CD14-positive monocyte (primary cell): ENCODE results near the gene SCPEP1. TPM values are rescaled to one million over a fixed set of nuclear protein-coding genes. Genes with fewer than 3 reads are reported as not detected.

Experiments used
- DNase-seq, 3 donors: peaks; one replicate each; pipeline ENCODE4 v3.0.0-alpha.2; 2011 to 2022
- H2AFZ ChIP-seq: 2 replicates; pipeline ENCODE4 v1.6.0; 2012; ENCODE audit warnings: mild to moderate bottlenecking, low read depth, low read length, inconsistent platforms; ENCODE audit not compliant: insufficient read depth, poor library complexity, severe bottlenecking
- H3K27ac ChIP-seq, 2 donors: 1 replicate in 1 of 2; 2 replicates in 1 of 2; pipeline ENCODE4 v1.5.1; 2012 to 2013; ENCODE audit warnings: low read length in 2 of 2, control low read depth in 1 of 2, inconsistent platforms in 1 of 2, low read depth in 1 of 2, mild to moderate bottlenecking in 1 of 2
- H3K27me3 ChIP-seq, 2 donors: one replicate each; pipeline versions ENCODE4 v1.6.0 to v1.6.1; 2011 to 2013; ENCODE audit warnings: low read length in 2 of 2; ENCODE audit not compliant: control insufficient read depth in 2 of 2, insufficient read depth in 2 of 2
- H3K36me3 ChIP-seq, 2 donors: replicated peaks in 1 of 2; 1 replicate in 1 of 2; 2 replicates in 1 of 2; pipeline versions ENCODE4 v1.5.1 to v1.6.1; 2012 to 2013; ENCODE audit warnings: low read length in 2 of 2, control low read depth in 1 of 2, inconsistent platforms in 1 of 2, mild to moderate bottlenecking in 1 of 2; ENCODE audit not compliant: insufficient read depth in 2 of 2, control insufficient read depth in 1 of 2
- H3K4me1 ChIP-seq, 2 donors: 1 replicate in 1 of 2; 2 replicates in 1 of 2; pipeline versions ENCODE4 v1.5.1 to v1.6.1; 2012 to 2013; ENCODE audit warnings: low read length in 2 of 2, control low read depth in 1 of 2, inconsistent platforms in 1 of 2, mild to moderate bottlenecking in 1 of 2, moderate library complexity in 1 of 2; ENCODE audit not compliant: insufficient read depth in 2 of 2, control insufficient read depth in 1 of 2
- H3K4me2 ChIP-seq: replicated peaks from 2 replicates; pipeline ENCODE3; 2012; ENCODE audit warnings: low read length, moderate library complexity, mild to moderate bottlenecking; ENCODE audit not compliant: poor library complexity, severe bottlenecking; ENCODE audit errors: extremely low read depth
- H3K4me3 ChIP-seq, 3 experiments: fragments of 200-600 bp in 1 of 3; sonication (generic) in 1 of 3; replicated peaks in 1 of 3; 1 replicate in 2 of 3; 2 replicates in 1 of 3; pipeline ENCODE4 v1.5.1; 2011 to 2013; ENCODE audit warnings: low read length in 3 of 3, mild to moderate bottlenecking in 3 of 3, control low read depth in 2 of 3, low read depth in 2 of 3, inconsistent platforms in 1 of 3, moderate library complexity in 1 of 3
- H3K79me2 ChIP-seq: 2 replicates; pipeline ENCODE4 v1.6.0; 2012; ENCODE audit warnings: mild to moderate bottlenecking, control low read depth, inconsistent platforms, low read length, moderate library complexity; ENCODE audit not compliant: insufficient read depth
- H3K9ac ChIP-seq: 2 replicates; pipeline ENCODE4 v1.6.0; 2017; ENCODE audit warnings: low read length, mild to moderate bottlenecking; ENCODE audit not compliant: insufficient read depth, poor library complexity, severe bottlenecking
- H3K9me3 ChIP-seq, 2 donors: replicated peaks in 1 of 2; 1 replicate in 1 of 2; 2 replicates in 1 of 2; pipeline versions ENCODE4 v1.5.1 to v1.6.1; 2012 to 2013; ENCODE audit warnings: low read length in 2 of 2, control low read depth in 1 of 2; ENCODE audit not compliant: control insufficient read depth in 1 of 2, insufficient read depth in 1 of 2
- H4K20me1 ChIP-seq: 2 replicates; pipeline ENCODE4 v1.6.0; 2012; ENCODE audit warnings: mild to moderate bottlenecking, low read length, control low read depth, moderate library complexity; ENCODE audit not compliant: insufficient read depth
- H3K27ac Mint-ChIP-seq, 7 donors: one replicate each; pipeline ENCODE4 v1.8.0; 2020; ENCODE audit warnings: mild to moderate bottlenecking in 7 of 7, mixed read lengths in 7 of 7, moderate library complexity in 6 of 7, inconsistent platforms in 2 of 7
- H3K27me3 Mint-ChIP-seq, 3 donors: one replicate each; pipeline ENCODE4 v1.8.0; 2021 to 2022; ENCODE audit warnings: low read depth in 3 of 3, mild to moderate bottlenecking in 3 of 3, mixed read lengths in 3 of 3, moderate library complexity in 3 of 3, inconsistent platforms in 1 of 3
- H3K36me3 Mint-ChIP-seq, 2 donors: one replicate each; pipeline ENCODE4 v1.8.0; 2020; ENCODE audit warnings: mixed read lengths in 2 of 2, inconsistent platforms in 1 of 2, mild to moderate bottlenecking in 1 of 2
- H3K4me1 Mint-ChIP-seq: one replicate; pipeline ENCODE4 v1.8.0; 2020; ENCODE audit warnings: mild to moderate bottlenecking, mixed read lengths
- H3K4me3 Mint-ChIP-seq, 2 donors: one replicate each; pipeline ENCODE4 v1.8.0; 2020; ENCODE audit warnings: mild to moderate bottlenecking in 2 of 2, mixed read lengths in 2 of 2, moderate library complexity in 1 of 2
- H3K9me3 Mint-ChIP-seq, 7 donors: one replicate each; pipeline ENCODE4 v1.8.0; 2020 to 2022; ENCODE audit warnings: mixed read lengths in 7 of 7, mild to moderate bottlenecking in 6 of 7, moderate library complexity in 6 of 7, inconsistent platforms in 2 of 7
- CTCF ChIP-seq: fragments of 200-600 bp; IDR thresholded peaks from one replicate; pipeline ENCODE4 v1.8.0; 2022; ENCODE audit warnings: antibody characterized with exemption, mild to moderate bottlenecking
- WGBS: methylation state at CpG from one replicate; pipeline ENCODE4 v1.1.5; 2013; ENCODE audit warnings: missing lambda C conversion rate; ENCODE audit not compliant: insufficient coverage; 5-methylcytosine and 5-hydroxymethylcytosine counted together
- intact Hi-C, 2 donors: fragments of 100-400 bp; cut with micrococcal nuclease; formaldehyde crosslinking; loops; one replicate each; pipeline versions ENCODE4 v1.15.0 to v1.15.1; 2023
- polyA plus RNA-seq, 3 donors: library from polyadenylated mRNA; depleted of rRNA in 1 of 3; unstranded in 2 of 3; stranded (reverse) in 1 of 3; fragments of 300-500 nt in 2 of 3; fragments of >200 nt in 1 of 3; fragmentation: Illumina TruSeq in 2 of 3; gene quantifications; 1 replicate in 2 of 3; 2 replicates in 1 of 3; pipeline ENCODE4 v1.2.3, GENCODE V29; 2012 to 2021

Gene SCPEP1
- polyA plus RNA-seq, 3 donors, result 373 to 451 (median 426) TPM

DNA sequence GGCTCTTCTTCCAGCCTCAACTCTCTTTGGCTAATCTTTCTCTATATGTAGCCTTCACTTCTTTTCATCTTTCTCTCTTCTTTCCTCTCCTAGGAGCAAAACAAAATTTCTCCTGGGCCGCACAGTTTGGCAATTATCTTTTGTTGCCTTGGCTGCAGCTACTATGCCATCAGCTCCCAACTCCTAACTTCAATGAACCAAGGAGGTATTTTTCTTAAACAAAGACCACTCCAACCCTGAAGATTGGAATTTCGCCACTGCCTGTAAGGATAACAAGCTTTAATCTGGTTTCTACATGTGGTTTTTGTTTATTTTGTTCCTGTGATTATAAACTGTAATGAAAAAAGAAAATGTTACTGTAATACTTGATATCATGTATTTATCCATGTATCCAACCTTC lies 2.3 kb upstream of the SCPEP1 start:
- TF ChIP-seq CTCF, result no peak
- Histone ChIP-seq H3K79me2 (peaks cover 27% of the 10 kb centered on the region), H3K27ac (no peak overlapping the region), H3K36me3 (peaks cover 0 to 5% of the 10 kb centered on the region in 2 donors), H3K4me1 (peaks cover 24 to 33% of the 10 kb centered on the region in 2 donors), H3K27me3 (no peaks in the 10 kb centered on the region), H3K9ac (no peak overlapping the region), H3K9me3 (peaks cover 0 to under 1% of the 10 kb centered on the region in 2 donors), H2AFZ (no peak overlapping the region), H3K4me3 (no peak overlapping the region), H4K20me1 (no peaks in the 10 kb centered on the region), H3K4me2 (no peak overlapping the region)
- peaks cover 0 to 2% (median 0%) of the 10 kb centered on the region in 3 donors for H3K27me3 Mint-ChIP-seq
- H3K9me3 Mint-ChIP-seq, result peaks cover 0 to 4% (median 0%) of the 10 kb centered on the region in 7 donors
- intact Hi-C loops, result loop anchor here in 1 of 2 donors (5.0 kb wide), 1 partner anchor 143 kb away; the partner anchor contains the start of genes C17orf67 and DGKE
- H3K4me1 Mint-ChIP-seq, result peaks cover 26% of the 10 kb centered on the region
- H3K4me3 Mint-ChIP-seq, result no peak overlapping the region
- DNase-seq, result no peak
- WGBS, result 100% methylated on average over 1 of the region's 2 CpGs
- H3K27ac Mint-ChIP-seq, result no peak overlapping the region
- H3K36me3 Mint-ChIP-seq, result peaks cover 0 to 6% of the 10 kb centered on the region in 2 donors

- WGBS, result 100% methylated on average over 2 of the region's 11 CpGs
- DNase-seq, result no peak
- Mint-ChIP-seq H3K36me3 (peaks cover 11 to 19% of the 10 kb centered on the region in 2 donors), H3K9me3 (no peaks in the 10 kb centered on the region), H3K4me3 (peak overlapping the region in 1 of 2 donors; percentile 55), H3K4me1 (peaks cover 40% of the 10 kb centered on the region), H3K27me3 (peaks cover 0 to 2% (median 0%) of the 10 kb centered on the region in 3 donors), H3K27ac (peak overlapping the region in 4 of 7 donors; percentile 20 to 92 (median 72))
- peaks cover 12 to 19% of the 10 kb centered on the region in 2 donors for H3K36me3 ChIP-seq
- H2AFZ ChIP-seq, result peak overlapping the region; percentile 90
- H3K79me2 ChIP-seq, result peaks cover 42% of the 10 kb centered on the region
- H3K4me3 ChIP-seq, result peak overlapping the region; percentile 78 to 87 (median 84)
- H3K4me2 ChIP-seq, result peak overlapping the region; percentile 78
- peaks cover 38 to 48% of the 10 kb centered on the region in 2 donors for H3K4me1 ChIP-seq
- intact Hi-C loops, result loop anchor here in 1 of 2 donors (5.0 kb wide), 1 partner anchor 145 kb away; the partner anchor contains the start of genes C17orf67 and DGKE
- TF ChIP-seq CTCF, result no peak
- H3K27ac ChIP-seq, result no peak overlapping the region
- no peaks in the 10 kb centered on the region for H3K27me3 ChIP-seq
- no peaks in the 10 kb centered on the region for H3K9me3 ChIP-seq
- H3K9ac ChIP-seq, result no peak overlapping the region
- no peaks in the 10 kb centered on the region for H4K20me1 ChIP-seq
These were observed 856 bp upstream of the SCPEP1 start for GRCh38 chr17:56976941-56977608.
